D721Med (cell line): ENCODE data around the gene KRTAP3-2.

ENCODE experiments used
- DNase-seq: peaks from one replicate; pipeline ENCODE4 v3.0.0; 2011; ENCODE audit warnings: low spot score; ENCODE audit not compliant: insufficient read length
- FAIRE-seq: peaks from 2 replicates; lab custom pipeline; 2011; peaks lifted over from hg19 to GRCh38; lab: Jason Lieb, UNC
- TF ChIP-seq, protein P1 (sequence below): IDR thresholded peaks from 2 replicates; pipeline ENCODE4 v1.5.1; 2012; ENCODE audit warnings: mild to moderate bottlenecking, control low read depth; ENCODE audit not compliant: insufficient read depth; ENCODE audit errors: missing control alignments

Gene KRTAP3-2

GRCh38 chr17:41009301-41009760 is 9.6 kb upstream of the KRTAP3-2 start:
- FAIRE-seq, result no peak

DNA sequence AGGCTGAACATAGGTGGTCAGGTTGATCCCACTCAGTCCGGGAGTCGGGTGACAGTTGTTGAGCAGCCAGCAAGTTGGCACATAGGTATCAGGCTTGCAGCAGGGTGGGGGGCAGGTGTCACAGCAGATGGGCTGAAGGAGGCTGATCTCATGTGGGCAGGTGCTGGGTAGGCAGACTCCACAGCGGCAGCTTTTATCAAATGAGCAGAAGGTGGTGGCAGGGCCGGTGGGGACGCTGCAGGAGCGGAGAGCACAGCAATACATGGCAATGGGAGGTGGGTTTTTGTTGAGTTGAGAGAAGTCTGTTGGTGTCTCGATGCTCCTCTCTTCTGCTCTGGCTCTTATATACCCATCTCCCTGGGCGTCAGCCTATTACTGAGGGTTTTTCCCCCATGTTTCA is 9.1 kb upstream of the KRTAP3-2 start, which contains the start of gene KRTAP3-1:
Gene KRTAP3-1 (minus strand): TSS at position 318 of the 400 bp plus-strand sequence. CDS start 54 bp downstream, at position 264.
- TF ChIP-seq, protein P1, sequence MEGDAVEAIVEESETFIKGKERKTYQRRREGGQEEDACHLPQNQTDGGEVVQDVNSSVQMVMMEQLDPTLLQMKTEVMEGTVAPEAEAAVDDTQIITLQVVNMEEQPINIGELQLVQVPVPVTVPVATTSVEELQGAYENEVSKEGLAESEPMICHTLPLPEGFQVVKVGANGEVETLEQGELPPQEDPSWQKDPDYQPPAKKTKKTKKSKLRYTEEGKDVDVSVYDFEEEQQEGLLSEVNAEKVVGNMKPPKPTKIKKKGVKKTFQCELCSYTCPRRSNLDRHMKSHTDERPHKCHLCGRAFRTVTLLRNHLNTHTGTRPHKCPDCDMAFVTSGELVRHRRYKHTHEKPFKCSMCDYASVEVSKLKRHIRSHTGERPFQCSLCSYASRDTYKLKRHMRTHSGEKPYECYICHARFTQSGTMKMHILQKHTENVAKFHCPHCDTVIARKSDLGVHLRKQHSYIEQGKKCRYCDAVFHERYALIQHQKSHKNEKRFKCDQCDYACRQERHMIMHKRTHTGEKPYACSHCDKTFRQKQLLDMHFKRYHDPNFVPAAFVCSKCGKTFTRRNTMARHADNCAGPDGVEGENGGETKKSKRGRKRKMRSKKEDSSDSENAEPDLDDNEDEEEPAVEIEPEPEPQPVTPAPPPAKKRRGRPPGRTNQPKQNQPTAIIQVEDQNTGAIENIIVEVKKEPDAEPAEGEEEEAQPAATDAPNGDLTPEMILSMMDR, result no peak
- no peak for DNase-seq
- FAIRE-seq, result no peak

More at GRCh38 chr17:41009301-41009760, 9.6 kb upstream of the KRTAP3-2 start:
- no peak for DNase-seq
- TF ChIP-seq, protein P1, result no peak

- TF ChIP-seq, protein P1, result no peak
- DNase-seq (no peak), FAIRE-seq (no peak)
These were observed 4.7 kb upstream of the KRTAP3-2 start for GRCh38 chr17:41004397-41004796.

DNA sequence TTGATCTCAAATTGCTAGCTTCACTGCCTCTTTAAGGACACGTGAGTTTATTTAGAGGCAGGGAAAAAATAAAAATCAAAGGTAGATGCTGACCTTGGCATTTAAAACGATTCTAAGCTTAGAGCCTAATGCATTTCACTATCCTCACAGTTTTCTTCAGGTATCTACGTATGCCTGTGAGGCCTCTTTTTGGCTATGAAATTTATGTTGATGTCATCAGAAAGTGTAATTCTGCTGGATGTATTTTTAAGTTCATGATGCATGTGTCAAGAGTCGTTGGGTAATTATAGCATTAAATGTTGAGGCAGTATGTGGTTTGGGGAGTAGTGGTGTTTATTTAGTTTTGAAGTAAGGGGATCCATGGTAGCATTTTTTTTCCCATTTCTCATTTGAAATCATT is 4.2 kb upstream of the KRTAP3-2 start:
- DNase-seq (no peak), FAIRE-seq (no peak)
- TF ChIP-seq, protein P1, result no peak

- TF ChIP-seq, protein P1, result no peak
- no peak for FAIRE-seq
- DNase-seq, result no peak
These were observed 3.1 kb upstream of the KRTAP3-2 start for GRCh38 chr17:41002814-41003213.

- DNase-seq (no peak), FAIRE-seq (no peak)
- TF ChIP-seq, protein P1, result no peak
These were observed 2.1 kb upstream of the KRTAP3-2 start for GRCh38 chr17:41001795-41002194.

GRCh38 chr17:40997361-40997760 is 2.3 kb downstream of the KRTAP3-2 start:
- DNase-seq (no peak), FAIRE-seq (no peak)
- TF ChIP-seq, protein P1, result no peak
